ENCODE measurements around the gene ATP6V1C2.
"Not testable (repeated sequence)": the region's sequence is repeated elsewhere in the genome, so short reads cannot be mapped to it uniquely, and the experiment has no call there.

Gene ATP6V1C2

GRCh38 chr2:10813163-10814138, 92.0 kb downstream of the ATP6V1C2 start:
- DNase-seq (ENCODE audit: low spot score): not testable (repeated sequence)

GRCh38 chr2:10814142-10814541, 92.7 kb downstream of the ATP6V1C2 start:
- no peak for DNase-seq (ENCODE audit: low spot score)

GRCh38 chr2:10814571-10815331, 93.3 kb downstream of the ATP6V1C2 start:
- DNase-seq (ENCODE audit: low spot score): no peak

GRCh38 chr2:10817413-10817812, 96.0 kb downstream of the ATP6V1C2 start:
- no peak for DNase-seq (ENCODE audit: low spot score)

- not testable (repeated sequence) for DNase-seq (ENCODE audit: low spot score)
Measured at GRCh38 chr2:10818305-10818704, 96.9 kb downstream of the ATP6V1C2 start.

- DNase-seq (ENCODE audit: low spot score): no peak
Measured at GRCh38 chr2:10818984-10819383, 97.6 kb downstream of the ATP6V1C2 start.

GRCh38 chr2:10819714-10820314, 98.4 kb downstream of the ATP6V1C2 start:
- DNase-seq (ENCODE audit: low spot score): no peak

- DNase-seq (ENCODE audit: low spot score): no peak
Measured at GRCh38 chr2:10820562-10820961, 99.1 kb downstream of the ATP6V1C2 start.

GRCh38 chr2:10820978-10821695, 99.7 kb downstream of the ATP6V1C2 start:
- no peak for DNase-seq (ENCODE audit: low spot score)

GRCh38 chr2:10824191-10824590, 102.8 kb downstream of the ATP6V1C2 start:
- no peak for DNase-seq (ENCODE audit: low spot score)

- DNase-seq (ENCODE audit: low spot score): no peak
Measured at GRCh38 chr2:10826026-10826425, 104.6 kb downstream of the ATP6V1C2 start.

GRCh38 chr2:10826625-10827024, 105.2 kb downstream of the ATP6V1C2 start:
- no peak for DNase-seq (ENCODE audit: low spot score)

- no peak for DNase-seq (ENCODE audit: low spot score)
Measured at GRCh38 chr2:10828346-10828745, 106.9 kb downstream of the ATP6V1C2 start.

- no peak for DNase-seq (ENCODE audit: low spot score)
Measured at GRCh38 chr2:10829299-10829698, 107.9 kb downstream of the ATP6V1C2 start.

- DNase-seq (ENCODE audit: low spot score): no peak
Measured at GRCh38 chr2:10830203-10830602, 108.8 kb downstream of the ATP6V1C2 start.

- DNase-seq (ENCODE audit: low spot score): no peak
Measured at GRCh38 chr2:10830641-10831399, 109.4 kb downstream of the ATP6V1C2 start.

GRCh38 chr2:10831400-10831985, 110.1 kb downstream of the ATP6V1C2 start:
- DNase-seq (ENCODE audit: low spot score): no peak

GRCh38 chr2:10832203-10832936, 110.9 kb downstream of the ATP6V1C2 start:
- DNase-seq (ENCODE audit: low spot score): peak; percentile 75

GRCh38 chr2:10833021-10833420, 111.6 kb downstream of the ATP6V1C2 start:
- DNase-seq (ENCODE audit: low spot score): no peak

- no peak for DNase-seq (ENCODE audit: low spot score)
Measured at GRCh38 chr2:10834068-10834655, 112.7 kb downstream of the ATP6V1C2 start.

Measured in LoVo (cell line).